WTC11 (cell line): ENCODE measurements around the gene PYHIN1. TPM values are rescaled to one million over a fixed set of nuclear protein-coding genes. Genes with fewer than 3 reads are reported as not detected.
A peak's percentile ranks its signal among the peaks of the same experiment; 100 is the strongest.

ENCODE experiments used
- ATAC-seq: fragments of 200-7000 bp; cut with Tn5 transposase; 2 replicates; pipeline ENCODE4 v1.10.0; 2021; ENCODE audit warnings: mild to moderate bottlenecking, moderate library complexity
- CTCF ChIA-PET: fragments of 300-600 bp; sonication (Branson Sonifier 250); formaldehyde crosslinking; loops from one replicate; lab custom pipeline; 2021; ENCODE audit warnings: antibody characterized with exemption; lab: Charles Lee
- POLR2A ChIA-PET: fragments of 350-600 bp; sonication (Branson Sonifier 250); formaldehyde crosslinking; loops from one replicate; lab custom pipeline; 2021; ENCODE audit warnings: antibody characterized with exemption; lab: Charles Lee
- DNase-seq: peaks from one replicate; pipeline ENCODE4 v3.0.0; 2021; ENCODE audit warnings: low spot score
- H3K27ac Mint-ChIP-seq: 2 replicates; pipeline ENCODE4 v1.8.0; 2021; ENCODE audit warnings: mixed read lengths
- H3K27me3 Mint-ChIP-seq: 2 replicates; pipeline ENCODE4 v1.8.0; 2021; ENCODE audit warnings: low read depth, mild to moderate bottlenecking, moderate library complexity, mixed read lengths
- H3K36me3 Mint-ChIP-seq: 2 replicates; pipeline ENCODE4 v1.8.0; 2021; ENCODE audit warnings: mixed read lengths
- H3K4me1 Mint-ChIP-seq: 2 replicates; pipeline ENCODE4 v1.8.0; 2022; ENCODE audit warnings: mixed read lengths
- H3K4me3 Mint-ChIP-seq: 2 replicates; pipeline ENCODE4 v1.8.0; 2021; ENCODE audit warnings: mild to moderate bottlenecking, moderate library complexity, mixed read lengths
- H3K9me3 Mint-ChIP-seq: 2 replicates; pipeline ENCODE4 v1.8.0; 2021; ENCODE audit warnings: mixed read lengths
- CBFB ChIP-seq: sonication (generic); formaldehyde crosslinking; IDR thresholded peaks from 2 replicates; pipeline ENCODE4 v1.8.1; 2022; ENCODE audit warnings: mild to moderate bottlenecking, low read depth, missing genetic modification reagents
- FOXP1 ChIP-seq: sonication (generic); formaldehyde crosslinking; IDR thresholded peaks from 2 replicates; pipeline ENCODE4 v1.8.0; 2022; ENCODE audit warnings: missing genetic modification reagents, mild to moderate bottlenecking, moderate library complexity, borderline replicate concordance
- FOXP4 ChIP-seq: sonication (generic); formaldehyde crosslinking; IDR thresholded peaks from 2 replicates; pipeline ENCODE4 v1.8.0; 2022; ENCODE audit warnings: mild to moderate bottlenecking, missing genetic modification reagents
- GABPB1 ChIP-seq: sonication (generic); formaldehyde crosslinking; IDR thresholded peaks from 2 replicates; pipeline ENCODE4 v1.8.1; 2023; ENCODE audit warnings: mild to moderate bottlenecking, missing genetic modification reagents
- JAZF1 ChIP-seq: fragments of 250-450 bp; sonication (Bioruptor Pico); IDR thresholded peaks from 2 replicates; pipeline ENCODE4 v1.9.0; 2021; ENCODE audit warnings: moderate library complexity, mild to moderate bottlenecking, inconsistent platforms
- MAX ChIP-seq: sonication (generic); formaldehyde crosslinking; IDR thresholded peaks from 2 replicates; pipeline ENCODE4 v1.8.0; 2022; ENCODE audit warnings: mild to moderate bottlenecking, missing genetic modification reagents
- MLX ChIP-seq: sonication (generic); formaldehyde crosslinking; IDR thresholded peaks from 2 replicates; pipeline ENCODE4 v1.8.1; 2023; ENCODE audit warnings: mild to moderate bottlenecking, missing genetic modification reagents, moderate library complexity
- MYBL2 ChIP-seq: sonication (generic); formaldehyde crosslinking; IDR thresholded peaks from 2 replicates; pipeline ENCODE4 v1.8.1; 2023; ENCODE audit warnings: mild to moderate bottlenecking, moderate library complexity, missing genetic modification reagents
- NFYB ChIP-seq: sonication (generic); formaldehyde crosslinking; conservative IDR thresholded peaks from 2 replicates; pipeline ENCODE4 v1.8.0; 2022; ENCODE audit warnings: low read depth, missing genetic modification reagents
- NR2C2 ChIP-seq: sonication (generic); formaldehyde crosslinking; IDR thresholded peaks from 2 replicates; pipeline ENCODE4 v1.8.0; 2022; ENCODE audit warnings: mild to moderate bottlenecking, missing genetic modification reagents
- PRDM15 ChIP-seq: sonication (generic); formaldehyde crosslinking; IDR thresholded peaks from 2 replicates; pipeline ENCODE4 v1.8.0; 2022; ENCODE audit warnings: missing genetic modification reagents
- RELA ChIP-seq: sonication (generic); formaldehyde crosslinking; IDR thresholded peaks from 2 replicates; pipeline ENCODE4 v1.8.1; 2022; ENCODE audit warnings: missing genetic modification reagents, mild to moderate bottlenecking, borderline replicate concordance
- SMAD3 ChIP-seq: sonication (generic); formaldehyde crosslinking; IDR thresholded peaks from 2 replicates; pipeline ENCODE4 v1.8.0; 2022; ENCODE audit warnings: missing genetic modification reagents, mild to moderate bottlenecking, borderline replicate concordance
- SOX15 ChIP-seq: fragments of 250-450 bp; sonication (Bioruptor Pico); IDR thresholded peaks from 2 replicates; pipeline ENCODE4 v1.9.0; 2021; ENCODE audit warnings: mild to moderate bottlenecking
- SP1 ChIP-seq: sonication (generic); formaldehyde crosslinking; conservative IDR thresholded peaks from 2 replicates; pipeline ENCODE4 v1.8.1; 2022; ENCODE audit warnings: missing genetic modification reagents
- TCF7 ChIP-seq: sonication (generic); formaldehyde crosslinking; IDR thresholded peaks from 2 replicates; pipeline ENCODE4 v1.8.0; 2022; ENCODE audit warnings: mild to moderate bottlenecking, low read depth, missing genetic modification reagents, moderate library complexity
- TEAD1 ChIP-seq: sonication (generic); formaldehyde crosslinking; IDR thresholded peaks from 2 replicates; pipeline ENCODE4 v1.8.0; 2022; ENCODE audit warnings: mild to moderate bottlenecking, missing genetic modification reagents
- TP53 ChIP-seq: sonication (generic); formaldehyde crosslinking; IDR thresholded peaks from 2 replicates; pipeline ENCODE4 v1.8.1; 2023; ENCODE audit warnings: mild to moderate bottlenecking, missing genetic modification reagents
- ZNF138 ChIP-seq: sonication (generic); formaldehyde crosslinking; conservative IDR thresholded peaks from 2 replicates; pipeline ENCODE4 v1.8.1; 2022; ENCODE audit warnings: mild to moderate bottlenecking, moderate library complexity, missing genetic modification reagents
- total RNA-seq: library from RNA; stranded (reverse); gene quantifications from 3 replicates; pipeline ENCODE4 v1.2.3, GENCODE V29; 2021
- TF ChIP-seq, protein P1 (sequence below): fragments of 250-450 bp; sonication (Bioruptor Pico); IDR thresholded peaks from 2 replicates; pipeline ENCODE4 v1.9.0; 2021; ENCODE audit warnings: mild to moderate bottlenecking
- TF ChIP-seq, protein P2 (sequence below): sonication (generic); formaldehyde crosslinking; IDR thresholded peaks from 2 replicates; pipeline ENCODE4 v1.8.0; 2022; ENCODE audit warnings: mild to moderate bottlenecking, missing genetic modification reagents
- TF ChIP-seq, protein P3 (sequence below): fragments of 200-600 bp; IDR thresholded peaks from 2 replicates; pipeline ENCODE4 v1.8.0; 2022; ENCODE audit warnings: antibody characterized with exemption

The PYHIN1 gene
- total RNA-seq, 1 experiment from 2014 or later = not detected

DNA sequence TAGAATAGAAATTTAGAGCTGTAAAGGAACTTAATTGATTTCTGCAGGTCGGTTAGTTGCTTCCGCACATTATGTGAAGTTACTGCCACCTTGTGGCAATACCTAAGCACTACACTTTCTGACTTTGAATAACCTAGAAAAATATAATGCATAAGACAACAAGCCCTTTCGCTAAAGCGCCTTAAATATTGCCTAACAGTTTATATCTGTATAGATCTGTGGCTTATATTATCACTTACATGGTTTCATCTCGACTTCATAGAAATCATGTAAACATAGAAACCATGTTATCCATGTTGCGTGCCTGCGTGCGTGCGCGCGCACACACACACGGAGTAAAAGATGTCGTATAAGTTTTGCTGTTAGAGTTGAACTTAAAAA is 67.4 kb downstream of the PYHIN1 start:
- peaks cover 15% of the 10 kb centered on the region for H3K9me3 Mint-ChIP-seq
- ATAC-seq = no peak
- POLR2A ChIA-PET = no interaction called here

GRCh38 chr1:158999316-159000069 is 68.1 kb downstream of the PYHIN1 start:
- H3K4me3 Mint-ChIP-seq = peak overlapping the region; percentile 74
- peaks cover 12% of the 10 kb centered on the region for H3K9me3 Mint-ChIP-seq
- peak; percentile 96 for ATAC-seq
- peak; percentile 83 for DNase-seq
- peaks cover 9% of the 10 kb centered on the region for H3K27me3 Mint-ChIP-seq
- peaks cover 28% of the 10 kb centered on the region for H3K4me1 Mint-ChIP-seq
- no peaks in the 10 kb centered on the region for H3K36me3 Mint-ChIP-seq
- POLR2A ChIA-PET = interaction anchor here (0.6 kb wide), 2 partner anchors 30 to 209 kb away, joined by 4 to 6 read pairs; no protein-coding TSS in a partner anchor
- H3K27ac Mint-ChIP-seq = peak overlapping the region; percentile 99
- CTCF ChIA-PET = interaction anchor here (0.6 to 1.5 kb wide), 7 partner anchors 57 to 796 kb away, joined by 3 to 12 read pairs (median 4); no protein-coding TSS in a partner anchor
- TF ChIP-seq MLX (CRISPR knock-in tag) = no peak
- TF ChIP-seq FOXP4 (CRISPR knock-in tag) = no peak
- TF ChIP-seq CBFB = no peak
- no peak for TF ChIP-seq JAZF1 (CRISPR knock-in tag)
- TF ChIP-seq SMAD3 (CRISPR knock-in tag) = no peak
- 0 out of 2 replicates have a peak, but pooled peaks have one; percentile 42 for TF ChIP-seq TP53 (CRISPR knock-in tag)
- no peak for TF ChIP-seq RELA (CRISPR knock-in tag)
- TF ChIP-seq TEAD1 (CRISPR knock-in tag) = peak; percentile 74; the same call in 1 of the 2 replicates
- TF ChIP-seq MAX (CRISPR knock-in tag) = peak; percentile 53; the same call in 1 of the 2 replicates
- no peak for TF ChIP-seq TCF7 (CRISPR knock-in tag)
- TF ChIP-seq SP1 (CRISPR knock-in tag) = peak; percentile 61
- TF ChIP-seq GABPB1 (CRISPR knock-in tag) = no peak
- no peak for TF ChIP-seq NFYB (CRISPR knock-in tag)
- TF ChIP-seq SOX15 (CRISPR knock-in tag) = no peak
- no peak for TF ChIP-seq ZNF138 (CRISPR knock-in tag)
- TF ChIP-seq NR2C2 (CRISPR knock-in tag) = no peak
- no peak for TF ChIP-seq FOXP1 (CRISPR knock-in tag)
- TF ChIP-seq PRDM15 (CRISPR knock-in tag) = peak; percentile 89
- TF ChIP-seq, protein P1, sequence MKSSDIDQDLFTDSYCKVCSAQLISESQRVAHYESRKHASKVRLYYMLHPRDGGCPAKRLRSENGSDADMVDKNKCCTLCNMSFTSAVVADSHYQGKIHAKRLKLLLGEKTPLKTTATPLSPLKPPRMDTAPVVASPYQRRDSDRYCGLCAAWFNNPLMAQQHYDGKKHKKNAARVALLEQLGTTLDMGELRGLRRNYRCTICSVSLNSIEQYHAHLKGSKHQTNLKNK (CRISPR knock-in tag) = no peak
- no peak for TF ChIP-seq MYBL2 (CRISPR knock-in tag)
- TF ChIP-seq, protein P2, sequence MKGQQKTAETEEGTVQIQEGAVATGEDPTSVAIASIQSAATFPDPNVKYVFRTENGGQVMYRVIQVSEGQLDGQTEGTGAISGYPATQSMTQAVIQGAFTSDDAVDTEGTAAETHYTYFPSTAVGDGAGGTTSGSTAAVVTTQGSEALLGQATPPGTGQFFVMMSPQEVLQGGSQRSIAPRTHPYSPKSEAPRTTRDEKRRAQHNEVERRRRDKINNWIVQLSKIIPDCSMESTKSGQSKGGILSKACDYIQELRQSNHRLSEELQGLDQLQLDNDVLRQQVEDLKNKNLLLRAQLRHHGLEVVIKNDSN = no peak

More for the DNA sequence above, 67.4 kb downstream of the PYHIN1 start:
- Mint-ChIP-seq H3K27ac (no peak overlapping the region), H3K4me3 (peak overlapping the region; percentile 74), H3K27me3 (peaks cover 2% of the 10 kb centered on the region), H3K36me3 (no peaks in the 10 kb centered on the region), H3K4me1 (peaks cover 26% of the 10 kb centered on the region)
- CTCF ChIA-PET = interaction anchor here (0.6 to 1.4 kb wide), 8 partner anchors 9 to 492 kb away, joined by 3 to 10 read pairs (median 5); no protein-coding TSS in a partner anchor
- DNase-seq = no peak
- TF ChIP-seq, protein P3, sequence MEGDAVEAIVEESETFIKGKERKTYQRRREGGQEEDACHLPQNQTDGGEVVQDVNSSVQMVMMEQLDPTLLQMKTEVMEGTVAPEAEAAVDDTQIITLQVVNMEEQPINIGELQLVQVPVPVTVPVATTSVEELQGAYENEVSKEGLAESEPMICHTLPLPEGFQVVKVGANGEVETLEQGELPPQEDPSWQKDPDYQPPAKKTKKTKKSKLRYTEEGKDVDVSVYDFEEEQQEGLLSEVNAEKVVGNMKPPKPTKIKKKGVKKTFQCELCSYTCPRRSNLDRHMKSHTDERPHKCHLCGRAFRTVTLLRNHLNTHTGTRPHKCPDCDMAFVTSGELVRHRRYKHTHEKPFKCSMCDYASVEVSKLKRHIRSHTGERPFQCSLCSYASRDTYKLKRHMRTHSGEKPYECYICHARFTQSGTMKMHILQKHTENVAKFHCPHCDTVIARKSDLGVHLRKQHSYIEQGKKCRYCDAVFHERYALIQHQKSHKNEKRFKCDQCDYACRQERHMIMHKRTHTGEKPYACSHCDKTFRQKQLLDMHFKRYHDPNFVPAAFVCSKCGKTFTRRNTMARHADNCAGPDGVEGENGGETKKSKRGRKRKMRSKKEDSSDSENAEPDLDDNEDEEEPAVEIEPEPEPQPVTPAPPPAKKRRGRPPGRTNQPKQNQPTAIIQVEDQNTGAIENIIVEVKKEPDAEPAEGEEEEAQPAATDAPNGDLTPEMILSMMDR = peak; percentile 93
- no peak for TF ChIP-seq MYBL2 (CRISPR knock-in tag)
